Measurements from ENCODE around the gene DDR2. TPM values are rescaled to one million over a fixed set of nuclear protein-coding genes. Genes with fewer than 3 reads are reported as not detected.

DDR2 gene
- polyA plus RNA-seq, 2 donors, result 2.8 to 4.0 TPM

DNA sequence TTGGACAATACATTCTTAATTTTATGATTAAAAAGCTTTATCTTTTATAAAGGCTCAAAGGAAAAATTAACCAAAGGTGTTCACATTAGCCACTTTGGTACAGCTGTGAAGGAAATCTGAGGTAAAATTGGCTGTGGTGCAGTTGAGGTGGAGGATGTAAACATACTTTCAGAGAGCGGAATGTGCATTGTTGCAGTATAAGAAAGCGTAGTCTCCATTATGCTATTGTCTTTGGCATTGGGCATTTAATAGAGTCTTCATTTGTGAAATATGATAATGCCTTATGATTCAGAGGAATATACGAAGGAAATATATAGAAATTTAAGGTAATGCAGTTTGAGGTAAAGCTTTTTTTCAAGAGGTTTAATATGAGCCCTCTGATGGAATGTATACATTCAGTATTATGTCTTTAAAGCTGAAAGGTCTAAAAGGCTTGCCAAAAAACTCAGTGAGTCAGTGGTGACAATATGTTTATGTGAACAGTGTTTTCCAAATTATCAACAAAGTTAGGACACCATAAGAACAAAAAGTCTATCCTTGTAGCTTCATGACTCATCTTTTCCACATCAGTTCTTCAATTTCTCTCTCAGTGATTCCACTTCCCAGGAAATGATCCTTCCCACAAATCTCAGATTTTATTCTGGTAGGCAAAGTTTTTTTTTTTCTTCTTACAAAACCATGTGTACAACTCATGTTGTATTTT lies 26.9 kb upstream of the DDR2 start:
- Histone ChIP-seq H3K4me1 (ENCODE audit: control insufficient read depth in 2 of 2, insufficient read depth in 2 of 2, low read length in 1 of 2) (no peaks in the 10 kb centered on the region), H3K27me3 (ENCODE audit: control insufficient read depth in 1 of 2, insufficient read depth in 2 of 2, low read length in 2 of 2) (no peaks in the 10 kb centered on the region), H3K9me3 (ENCODE audit: control insufficient read depth in 2 of 2, insufficient read depth in 1 of 2, low read depth in 1 of 2, low read length in 1 of 2) (no peaks in the 10 kb centered on the region), H3K27ac (ENCODE audit: low read depth in 2 of 2, low read length in 1 of 2) (no peak overlapping the region), H3K36me3 (ENCODE audit: control insufficient read depth in 2 of 2, insufficient read depth in 2 of 2, low read length in 1 of 2) (peaks cover 2% of the 10 kb centered on the region in 2 donors), H3K4me3 (ENCODE audit: low read depth in 1 of 2, low read length in 2 of 2) (no peak overlapping the region)
- 90% methylated on average over 3 of the region's 3 CpGs for WGBS, 2 donors

DNA sequence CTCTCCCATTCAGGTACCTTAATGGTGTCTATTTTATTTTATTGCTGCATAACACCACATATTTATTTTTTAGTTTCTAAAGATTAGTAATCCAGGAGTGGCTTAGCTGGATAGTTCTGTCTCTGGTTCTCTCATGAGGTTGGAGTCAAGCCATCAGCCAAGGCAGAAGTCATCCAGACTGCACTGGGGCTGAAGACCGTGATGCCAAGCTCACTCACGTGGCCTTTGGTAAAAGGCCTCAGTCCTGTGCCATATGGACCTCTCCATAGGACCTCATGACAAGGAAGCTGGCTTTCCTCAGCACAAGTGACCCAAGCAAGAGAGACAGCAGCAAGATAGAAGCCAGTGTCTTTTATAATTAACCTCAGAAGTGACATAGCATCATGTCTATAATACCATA lies 23.0 kb upstream of the DDR2 start:
- 91 to 98% methylated on average over 2 of the region's 2 CpGs for WGBS, 2 donors
- no peaks in the 10 kb centered on the region for H3K27me3 ChIP-seq (ENCODE audit: control insufficient read depth in 1 of 2, insufficient read depth in 2 of 2, low read length in 2 of 2)
- no peaks in the 10 kb centered on the region for H3K9me3 ChIP-seq (ENCODE audit: control insufficient read depth in 2 of 2, insufficient read depth in 1 of 2, low read depth in 1 of 2, low read length in 1 of 2)
- no peaks in the 10 kb centered on the region for H3K4me1 ChIP-seq (ENCODE audit: control insufficient read depth in 2 of 2, insufficient read depth in 2 of 2, low read length in 1 of 2)
- no peak overlapping the region for H3K4me3 ChIP-seq (ENCODE audit: low read depth in 1 of 2, low read length in 2 of 2)
- H3K27ac ChIP-seq (ENCODE audit: low read depth in 2 of 2, low read length in 1 of 2), result no peak overlapping the region
- H3K36me3 ChIP-seq (ENCODE audit: control insufficient read depth in 2 of 2, insufficient read depth in 2 of 2, low read length in 1 of 2), result no peaks in the 10 kb centered on the region

GRCh38 chr1:162612606-162613400 lies 19.5 kb upstream of the DDR2 start:
- Histone ChIP-seq H3K36me3 (ENCODE audit: control insufficient read depth in 2 of 2, insufficient read depth in 2 of 2, low read length in 1 of 2) (no peaks in the 10 kb centered on the region), H3K27me3 (ENCODE audit: control insufficient read depth in 1 of 2, insufficient read depth in 2 of 2, low read length in 2 of 2) (no peaks in the 10 kb centered on the region), H3K9me3 (ENCODE audit: control insufficient read depth in 2 of 2, insufficient read depth in 1 of 2, low read depth in 1 of 2, low read length in 1 of 2) (no peaks in the 10 kb centered on the region), H3K4me3 (ENCODE audit: low read depth in 1 of 2, low read length in 2 of 2) (no peak overlapping the region), H3K4me1 (ENCODE audit: control insufficient read depth in 2 of 2, insufficient read depth in 2 of 2, low read length in 1 of 2) (no peaks in the 10 kb centered on the region), H3K27ac (ENCODE audit: low read depth in 2 of 2, low read length in 1 of 2) (peak overlapping the region in 1 of 2 donors; percentile 65)
- WGBS, 2 donors, result 44 to 48% methylated on average over 8 of the region's 8 CpGs

DNA sequence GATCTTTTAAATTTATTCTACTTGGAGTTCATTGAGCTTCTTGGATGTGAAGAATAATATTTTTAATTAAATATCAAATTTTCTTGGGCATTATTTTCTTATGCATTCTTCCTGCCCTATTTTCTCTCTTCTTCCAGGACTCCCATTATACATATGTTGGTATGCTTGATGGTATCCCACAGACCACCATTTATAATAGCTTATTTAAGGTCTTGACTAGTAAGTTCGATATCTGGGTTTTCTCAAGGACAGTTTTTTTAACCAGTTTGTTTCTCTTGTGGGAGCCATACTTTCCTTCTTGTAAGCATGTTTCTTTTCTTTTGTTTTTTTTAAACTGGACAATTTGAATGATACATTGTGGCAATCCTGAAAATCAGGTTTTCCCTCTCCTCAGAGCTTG lies 15.4 kb upstream of the DDR2 start:
- Histone ChIP-seq H3K9me3 (ENCODE audit: control insufficient read depth in 2 of 2, insufficient read depth in 1 of 2, low read depth in 1 of 2, low read length in 1 of 2) (no peaks in the 10 kb centered on the region), H3K4me3 (ENCODE audit: low read depth in 1 of 2, low read length in 2 of 2) (no peak overlapping the region), H3K36me3 (ENCODE audit: control insufficient read depth in 2 of 2, insufficient read depth in 2 of 2, low read length in 1 of 2) (no peaks in the 10 kb centered on the region), H3K27ac (ENCODE audit: low read depth in 2 of 2, low read length in 1 of 2) (no peak overlapping the region), H3K4me1 (ENCODE audit: control insufficient read depth in 2 of 2, insufficient read depth in 2 of 2, low read length in 1 of 2) (no peaks in the 10 kb centered on the region), H3K27me3 (ENCODE audit: control insufficient read depth in 1 of 2, insufficient read depth in 2 of 2, low read length in 2 of 2) (no peaks in the 10 kb centered on the region)
- WGBS, 2 donors, result 89 to 90% methylated on average over 1 of the region's 1 CpG

GRCh38 chr1:162617513-162617912 lies 14.8 kb upstream of the DDR2 start:
- H3K27me3 ChIP-seq (ENCODE audit: control insufficient read depth in 1 of 2, insufficient read depth in 2 of 2, low read length in 2 of 2), result no peaks in the 10 kb centered on the region
- 94% methylated on average over 1 of the region's 1 CpG for WGBS, 2 donors
- no peaks in the 10 kb centered on the region for H3K9me3 ChIP-seq (ENCODE audit: control insufficient read depth in 2 of 2, insufficient read depth in 1 of 2, low read depth in 1 of 2, low read length in 1 of 2)
- H3K4me1 ChIP-seq (ENCODE audit: control insufficient read depth in 2 of 2, insufficient read depth in 2 of 2, low read length in 1 of 2), result no peaks in the 10 kb centered on the region
- H3K27ac ChIP-seq (ENCODE audit: low read depth in 2 of 2, low read length in 1 of 2), result no peak overlapping the region
- no peaks in the 10 kb centered on the region for H3K36me3 ChIP-seq (ENCODE audit: control insufficient read depth in 2 of 2, insufficient read depth in 2 of 2, low read length in 1 of 2)
- no peak overlapping the region for H3K4me3 ChIP-seq (ENCODE audit: low read depth in 1 of 2, low read length in 2 of 2)

GRCh38 chr1:162619076-162619475 lies 13.2 kb upstream of the DDR2 start:
- WGBS, 2 donors, result 85% methylated on average over 3 of the region's 3 CpGs
- Histone ChIP-seq H3K4me1 (ENCODE audit: control insufficient read depth in 2 of 2, insufficient read depth in 2 of 2, low read length in 1 of 2) (no peaks in the 10 kb centered on the region), H3K27ac (ENCODE audit: low read depth in 2 of 2, low read length in 1 of 2) (no peak overlapping the region), H3K4me3 (ENCODE audit: low read depth in 1 of 2, low read length in 2 of 2) (no peak overlapping the region), H3K27me3 (ENCODE audit: control insufficient read depth in 1 of 2, insufficient read depth in 2 of 2, low read length in 2 of 2) (no peaks in the 10 kb centered on the region), H3K9me3 (ENCODE audit: control insufficient read depth in 2 of 2, insufficient read depth in 1 of 2, low read depth in 1 of 2, low read length in 1 of 2) (no peaks in the 10 kb centered on the region), H3K36me3 (ENCODE audit: control insufficient read depth in 2 of 2, insufficient read depth in 2 of 2, low read length in 1 of 2) (no peaks in the 10 kb centered on the region)

DNA sequence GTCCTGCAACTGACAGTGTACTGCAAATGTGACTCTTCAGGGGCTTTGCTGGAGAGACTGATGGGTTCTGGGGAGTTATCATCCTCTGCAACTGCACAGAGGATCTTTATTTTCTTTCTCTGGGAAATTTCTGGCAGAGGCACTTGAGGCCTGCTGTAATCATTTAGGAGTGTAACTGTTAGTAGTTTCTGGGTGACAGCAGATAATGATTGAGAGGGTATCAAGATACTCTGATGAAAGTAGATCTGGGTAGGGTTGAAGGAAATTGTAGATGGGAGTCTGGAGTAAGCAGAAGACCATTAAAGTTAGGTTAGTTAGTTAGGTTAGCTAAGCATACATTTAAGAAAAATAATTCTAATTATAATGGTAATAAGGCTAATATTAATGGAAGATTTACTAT lies 11.0 kb upstream of the DDR2 start:
- no peak overlapping the region for H3K4me3 ChIP-seq (ENCODE audit: low read depth in 1 of 2, low read length in 2 of 2)
- no peaks in the 10 kb centered on the region for H3K4me1 ChIP-seq (ENCODE audit: control insufficient read depth in 2 of 2, insufficient read depth in 2 of 2, low read length in 1 of 2)
- H3K36me3 ChIP-seq (ENCODE audit: control insufficient read depth in 2 of 2, insufficient read depth in 2 of 2, low read length in 1 of 2), result no peaks in the 10 kb centered on the region
- no peaks in the 10 kb centered on the region for H3K9me3 ChIP-seq (ENCODE audit: control insufficient read depth in 2 of 2, insufficient read depth in 1 of 2, low read depth in 1 of 2, low read length in 1 of 2)
- no peak overlapping the region for H3K27ac ChIP-seq (ENCODE audit: low read depth in 2 of 2, low read length in 1 of 2)
- no peaks in the 10 kb centered on the region for H3K27me3 ChIP-seq (ENCODE audit: control insufficient read depth in 1 of 2, insufficient read depth in 2 of 2, low read length in 2 of 2)

- H3K9me3 ChIP-seq (ENCODE audit: control insufficient read depth in 2 of 2, insufficient read depth in 1 of 2, low read depth in 1 of 2, low read length in 1 of 2), result no peaks in the 10 kb centered on the region
Measured at GRCh38 chr1:162625679-162626078, 6.6 kb upstream of the DDR2 start.

DNA sequence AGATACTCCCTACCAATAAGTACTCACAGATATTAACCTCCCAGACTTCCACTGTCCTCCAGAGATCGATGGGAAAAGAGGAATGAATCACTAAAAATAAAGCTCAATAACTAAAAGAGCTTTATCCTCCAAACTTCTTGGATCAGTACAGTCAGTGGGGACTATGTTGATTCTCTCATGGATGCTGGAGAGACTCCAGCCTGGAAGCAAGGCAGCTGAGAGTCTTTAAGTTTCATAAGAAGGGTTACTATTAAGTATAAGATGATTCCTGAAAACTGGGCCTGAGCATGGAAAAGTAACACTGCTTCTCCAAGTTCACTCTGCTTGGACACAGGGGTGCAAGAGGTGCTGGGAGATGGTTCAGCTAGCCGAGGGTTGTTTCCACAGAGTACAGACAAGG lies 6.2 kb upstream of the DDR2 start:
- Histone ChIP-seq H3K4me1 (ENCODE audit: control insufficient read depth in 2 of 2, insufficient read depth in 2 of 2, low read length in 1 of 2) (no peaks in the 10 kb centered on the region), H3K36me3 (ENCODE audit: control insufficient read depth in 2 of 2, insufficient read depth in 2 of 2, low read length in 1 of 2) (no peaks in the 10 kb centered on the region), H3K9me3 (ENCODE audit: control insufficient read depth in 2 of 2, insufficient read depth in 1 of 2, low read depth in 1 of 2, low read length in 1 of 2) (no peaks in the 10 kb centered on the region), H3K27ac (ENCODE audit: low read depth in 2 of 2, low read length in 1 of 2) (peak overlapping the region; percentile 16 to 55), H3K4me3 (ENCODE audit: low read depth in 1 of 2, low read length in 2 of 2) (no peak overlapping the region), H3K27me3 (ENCODE audit: control insufficient read depth in 1 of 2, insufficient read depth in 2 of 2, low read length in 2 of 2) (no peaks in the 10 kb centered on the region)
- 51 to 52% methylated on average over 2 of the region's 2 CpGs for WGBS, 2 donors

More at GRCh38 chr1:162625679-162626078, 6.6 kb upstream of the DDR2 start:
- Histone ChIP-seq H3K4me1 (ENCODE audit: control insufficient read depth in 2 of 2, insufficient read depth in 2 of 2, low read length in 1 of 2) (no peaks in the 10 kb centered on the region), H3K4me3 (ENCODE audit: low read depth in 1 of 2, low read length in 2 of 2) (no peak overlapping the region), H3K27me3 (ENCODE audit: control insufficient read depth in 1 of 2, insufficient read depth in 2 of 2, low read length in 2 of 2) (no peaks in the 10 kb centered on the region), H3K36me3 (ENCODE audit: control insufficient read depth in 2 of 2, insufficient read depth in 2 of 2, low read length in 1 of 2) (no peaks in the 10 kb centered on the region), H3K27ac (ENCODE audit: low read depth in 2 of 2, low read length in 1 of 2) (no peak overlapping the region)
- WGBS, 2 donors, result 64 to 70% methylated on average over 2 of the region's 2 CpGs

GRCh38 chr1:162626761-162627160 lies 5.5 kb upstream of the DDR2 start:
- no peaks in the 10 kb centered on the region for H3K36me3 ChIP-seq (ENCODE audit: control insufficient read depth in 2 of 2, insufficient read depth in 2 of 2, low read length in 1 of 2)
- H3K9me3 ChIP-seq (ENCODE audit: control insufficient read depth in 2 of 2, insufficient read depth in 1 of 2, low read depth in 1 of 2, low read length in 1 of 2), result no peaks in the 10 kb centered on the region
- H3K27me3 ChIP-seq (ENCODE audit: control insufficient read depth in 1 of 2, insufficient read depth in 2 of 2, low read length in 2 of 2), result no peaks in the 10 kb centered on the region
- no peak overlapping the region for H3K4me3 ChIP-seq (ENCODE audit: low read depth in 1 of 2, low read length in 2 of 2)
- H3K4me1 ChIP-seq (ENCODE audit: control insufficient read depth in 2 of 2, insufficient read depth in 2 of 2, low read length in 1 of 2), result no peaks in the 10 kb centered on the region
- WGBS, 2 donors, result 12 to 13% methylated on average over 2 of the region's 2 CpGs
- H3K27ac ChIP-seq (ENCODE audit: low read depth in 2 of 2, low read length in 1 of 2), result no peak overlapping the region
